ENCODE data around the gene TRIM65. TPM values are rescaled to one million over a fixed set of nuclear protein-coding genes. Genes with fewer than 3 reads are reported as not detected.

TRIM65 gene
- total and polyA plus RNA-seq, 2 of the 13 experiments (the other 11 are each of a cell fraction or from before 2014, with no cell fraction given), result 10.3 to 22.4 TPM

- TF ChIP-seq NFIB (CRISPR knock-in tag; IDR thresholded peaks at IDR 0.05; ENCODE audit: borderline replicate concordance), result no peak
- no peak for TF ChIP-seq TCF12 (IDR thresholded peaks at IDR 0.05)
- no peak for TF ChIP-seq TCF12 (CRISPR knock-in tag; IDR thresholded peaks at IDR 0.05)
- 0 out of 2 replicates have a peak, but pooled peaks have one; percentile 20 for TF ChIP-seq FOXO1 (CRISPR knock-in tag; IDR thresholded peaks at IDR 0.05)
- TF ChIP-seq TFDP2 (CRISPR knock-in tag; IDR thresholded peaks at IDR 0.05), result no peak
- no peak for TF ChIP-seq HINFP (CRISPR knock-in tag; IDR thresholded peaks at IDR 0.05; ENCODE audit: low read depth)
- TF ChIP-seq SMAD9 (CRISPR knock-in tag; IDR thresholded peaks at IDR 0.05), result no peak
- TF ChIP-seq ZMAT5 (CRISPR knock-in tag; IDR thresholded peaks at IDR 0.05; ENCODE audit: borderline replicate concordance, low read depth), result no peak
- no peak for TF ChIP-seq JUND (CRISPR knock-in tag; IDR thresholded peaks at IDR 0.05)
- 0 out of 2 replicates have a peak, but pooled peaks have one; percentile 4 for TF ChIP-seq KDM2A (CRISPR knock-in tag; IDR thresholded peaks at IDR 0.05; ENCODE audit: borderline replicate concordance, low read depth)
- no peak for TF ChIP-seq NCOR1 (IDR thresholded peaks at IDR 0.05; ENCODE audit: borderline replicate concordance, low read length)
- no peak for TF ChIP-seq GMEB1 (CRISPR knock-in tag; IDR thresholded peaks at IDR 0.05; ENCODE audit: borderline replicate concordance)
- TF ChIP-seq TP53 (CRISPR knock-in tag; conservative IDR thresholded peaks at IDR 0.05), result no peak
- TF ChIP-seq MED13 (CRISPR knock-in tag; IDR thresholded peaks at IDR 0.05), result no peak
- TF ChIP-seq ZNF232 (CRISPR knock-in tag; IDR thresholded peaks at IDR 0.05; ENCODE audit: borderline replicate concordance), result 0 out of 2 replicates have a peak, but pooled peaks have one; percentile 9
- no peak for TF ChIP-seq RORA (CRISPR knock-in tag; IDR thresholded peaks at IDR 0.05)
- no peak for TF ChIP-seq BHLHE40 (IDR thresholded peaks at IDR 0.05; ENCODE audit: low read length)
- TF ChIP-seq MYPOP (CRISPR knock-in tag; IDR thresholded peaks at IDR 0.05), result 0 out of 2 replicates have a peak, but pooled peaks have one; percentile 14
- TF ChIP-seq KMT2B (CRISPR knock-in tag; IDR thresholded peaks at IDR 0.05), result no peak
- no peak for TF ChIP-seq ASH2L (IDR thresholded peaks at IDR 0.05; ENCODE audit: insufficient read length, low read depth, low read length)
- TF ChIP-seq ZNF792 (CRISPR knock-in tag; IDR thresholded peaks at IDR 0.05), result no peak
- no peak for TF ChIP-seq FUBP1 (CRISPR knock-in tag; IDR thresholded peaks at IDR 0.05; ENCODE audit: borderline replicate concordance)
- no peak for TF ChIP-seq HOXA9 (CRISPR knock-in tag; IDR thresholded peaks at IDR 0.05; ENCODE audit: borderline replicate concordance)
- TF ChIP-seq ZNF883 (CRISPR knock-in tag; IDR thresholded peaks at IDR 0.05; ENCODE audit: not compliant biosample characterization), result peak; percentile 7
These were observed 34.8 kb downstream of the TRIM65 start (continued) for GRCh38 chr17:75861927-75862317.

Measured in HepG2 (cell line).